GM19025 (cell line): ENCODE results near the gene TBC1D22A.

ENCODE experiments used
- ATAC-seq: cut with Tn5 transposase; IDR thresholded peaks from one replicate; pipeline ENCODE4 v1.9.1; 2021; ENCODE audit warnings: mild to moderate bottlenecking, low read depth, moderate library complexity; ENCODE audit not compliant: unreplicated experiment

Gene TBC1D22A

GRCh38 chr22:46942799-46943785 lies 180.6 kb downstream of the TBC1D22A start:
- no peak for ATAC-seq

DNA sequence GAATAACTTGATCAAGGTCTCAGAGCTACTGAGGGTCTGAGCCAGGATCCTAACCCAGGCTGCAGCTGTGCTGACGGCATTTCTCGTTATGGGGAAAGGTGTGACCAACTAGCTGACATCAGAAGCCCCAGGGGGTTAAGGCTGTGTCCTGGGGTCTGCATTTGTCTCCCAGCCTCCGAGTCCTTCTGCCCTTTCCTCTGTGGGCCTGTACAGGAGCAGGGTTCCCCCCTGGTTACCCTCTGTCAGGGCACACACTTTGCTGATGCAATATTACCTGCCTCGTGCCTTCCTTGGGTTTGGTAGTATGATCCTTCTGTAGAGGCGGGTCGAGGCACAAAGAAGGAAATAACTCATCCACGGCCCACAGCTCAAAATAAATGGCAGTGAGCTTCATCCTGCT lies 183.0 kb downstream of the TBC1D22A start:
- no peak for ATAC-seq

GRCh38 chr22:46946383-46946962 lies 184.0 kb downstream of the TBC1D22A start:
- no peak for ATAC-seq

DNA sequence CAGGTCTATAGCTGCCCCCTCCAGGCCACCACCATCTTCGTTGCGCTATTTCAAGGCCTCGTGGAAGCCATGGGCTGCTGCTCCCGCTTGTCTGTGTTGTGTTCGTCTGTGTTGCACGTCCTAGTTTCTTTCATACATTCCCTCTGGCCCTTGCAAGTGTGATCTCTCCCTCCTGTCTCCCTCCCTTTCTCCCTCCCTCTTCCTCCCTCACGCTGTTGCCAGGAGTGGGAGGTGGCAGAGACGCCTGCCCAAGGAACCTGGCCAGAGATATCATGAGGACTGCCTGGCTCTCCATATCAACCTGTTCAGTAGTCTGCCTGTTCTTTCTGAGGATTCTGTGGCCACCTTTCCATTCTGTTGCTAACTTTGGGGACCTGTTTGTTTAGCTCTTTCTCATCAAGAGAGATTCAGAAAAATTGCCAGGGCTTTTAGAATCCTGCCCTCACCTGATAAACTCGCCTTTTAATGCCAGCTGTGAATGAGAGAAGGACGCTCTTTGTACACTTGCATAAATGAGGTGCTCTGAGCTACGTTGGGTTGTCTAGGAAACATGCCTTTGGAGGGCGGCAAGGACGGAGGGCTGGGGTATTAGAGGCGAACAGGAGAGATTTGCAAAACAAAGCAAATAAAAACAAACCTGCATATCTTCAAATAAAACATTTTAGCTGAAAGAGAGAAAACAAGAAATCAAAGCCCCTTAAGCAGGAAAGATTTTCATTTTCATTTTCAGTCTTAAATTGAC lies 185.2 kb downstream of the TBC1D22A start:
- no peak for ATAC-seq

- ATAC-seq, result no peak
Observed at GRCh38 chr22:46948411-46949144, 186.1 kb downstream of the TBC1D22A start.

GRCh38 chr22:46951350-46951749 lies 188.9 kb downstream of the TBC1D22A start:
- no peak for ATAC-seq

GRCh38 chr22:46951973-46952372 lies 189.5 kb downstream of the TBC1D22A start:
- no peak for ATAC-seq

GRCh38 chr22:46953968-46954765 lies 191.7 kb downstream of the TBC1D22A start:
- ATAC-seq, result no peak

GRCh38 chr22:46954781-46955180 lies 192.3 kb downstream of the TBC1D22A start:
- ATAC-seq, result no peak

GRCh38 chr22:46956498-46957215 lies 194.2 kb downstream of the TBC1D22A start:
- no peak for ATAC-seq

- ATAC-seq, result no peak
Observed at GRCh38 chr22:46957521-46957920, 195.1 kb downstream of the TBC1D22A start.

GRCh38 chr22:46958191-46958590 lies 195.7 kb downstream of the TBC1D22A start:
- ATAC-seq, result no peak

DNA sequence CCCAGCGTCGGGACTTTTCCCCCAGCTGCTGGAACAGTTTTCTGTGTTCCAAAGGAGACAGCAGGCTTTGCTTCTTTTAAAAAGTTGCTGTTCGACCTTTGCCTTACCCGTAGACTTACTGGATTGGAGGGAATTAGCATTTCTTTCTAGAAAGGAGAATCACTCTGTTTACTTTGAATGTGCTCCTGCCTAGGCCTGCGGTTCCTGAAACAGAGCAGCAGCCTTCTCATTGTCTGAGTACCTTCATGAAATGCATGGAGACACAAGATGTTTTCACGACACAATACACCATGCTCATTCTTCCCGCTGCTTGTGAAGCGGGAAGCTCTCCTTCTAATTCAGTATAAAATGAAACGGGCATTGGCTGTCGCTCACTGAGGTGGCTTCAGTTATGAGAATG lies 196.2 kb downstream of the TBC1D22A start:
- no peak for ATAC-seq

- ATAC-seq, result no peak
Observed at GRCh38 chr22:46959369-46959768, 196.9 kb downstream of the TBC1D22A start.

DNA sequence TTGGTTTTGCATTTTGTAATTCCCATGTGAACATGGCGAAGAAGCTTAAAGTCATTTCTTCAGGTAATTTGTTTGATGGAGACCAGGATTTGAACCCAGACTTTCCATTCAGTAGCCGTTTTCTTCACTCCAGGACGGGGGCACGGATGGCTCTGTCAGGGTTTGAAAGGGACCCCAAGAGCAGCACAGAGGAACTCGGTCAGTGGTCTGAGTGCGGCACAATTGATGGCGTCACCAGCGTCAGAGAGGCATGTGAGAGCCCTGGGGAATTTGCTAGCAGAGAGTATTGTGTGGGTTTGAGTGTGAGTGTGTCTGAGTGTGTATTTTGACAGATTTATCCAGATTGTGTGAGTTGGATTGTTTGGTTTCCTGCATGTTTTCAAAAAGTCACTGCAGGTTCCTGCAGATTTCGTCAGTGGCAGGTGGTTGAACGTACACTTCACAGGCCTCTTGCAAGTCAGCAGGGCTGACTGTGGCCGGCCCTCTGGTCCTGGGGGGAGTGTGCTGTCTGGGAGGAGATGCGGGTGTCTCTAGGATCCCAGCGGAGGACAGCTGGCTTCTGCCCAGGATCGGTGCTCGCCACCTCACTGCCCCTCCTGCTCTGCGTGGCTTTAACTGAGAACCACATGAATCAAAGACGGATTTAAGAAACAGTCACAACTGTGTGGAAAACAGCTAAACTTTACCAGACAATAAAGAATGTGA lies 199.3 kb downstream of the TBC1D22A start:
- ATAC-seq, result no peak

DNA sequence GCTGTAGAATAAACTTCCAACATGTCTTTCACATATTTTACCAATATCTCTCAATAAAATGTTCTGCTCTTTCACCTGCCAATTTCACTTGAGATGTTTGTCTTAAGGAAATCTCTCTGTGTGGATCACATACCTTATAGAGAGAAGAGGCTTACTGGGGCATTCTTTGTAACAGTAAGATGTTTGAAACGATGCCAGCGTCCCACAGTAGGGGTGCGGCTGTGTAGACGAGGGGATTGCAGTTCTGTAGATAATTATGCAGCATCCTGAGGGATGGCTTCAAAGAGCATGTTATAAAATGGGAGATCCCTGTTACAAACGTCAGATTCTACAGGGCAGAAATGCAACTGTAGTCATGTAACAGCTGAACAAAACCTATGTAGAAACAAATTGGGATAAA lies 200.0 kb downstream of the TBC1D22A start:
- ATAC-seq, result no peak

- ATAC-seq, result no peak
Observed at GRCh38 chr22:46963672-46964545, 201.5 kb downstream of the TBC1D22A start.
